Measurements from ENCODE around the gene SIX2. TPM values are rescaled to one million over a fixed set of nuclear protein-coding genes. Genes with fewer than 3 reads are reported as not detected.

The SIX2 gene
- total and polyA plus RNA-seq, 2 donors (not counting 3 experiments of a cell fraction or from before 2014, with no cell fraction given) = 0.24 to 0.54 TPM

DNA sequence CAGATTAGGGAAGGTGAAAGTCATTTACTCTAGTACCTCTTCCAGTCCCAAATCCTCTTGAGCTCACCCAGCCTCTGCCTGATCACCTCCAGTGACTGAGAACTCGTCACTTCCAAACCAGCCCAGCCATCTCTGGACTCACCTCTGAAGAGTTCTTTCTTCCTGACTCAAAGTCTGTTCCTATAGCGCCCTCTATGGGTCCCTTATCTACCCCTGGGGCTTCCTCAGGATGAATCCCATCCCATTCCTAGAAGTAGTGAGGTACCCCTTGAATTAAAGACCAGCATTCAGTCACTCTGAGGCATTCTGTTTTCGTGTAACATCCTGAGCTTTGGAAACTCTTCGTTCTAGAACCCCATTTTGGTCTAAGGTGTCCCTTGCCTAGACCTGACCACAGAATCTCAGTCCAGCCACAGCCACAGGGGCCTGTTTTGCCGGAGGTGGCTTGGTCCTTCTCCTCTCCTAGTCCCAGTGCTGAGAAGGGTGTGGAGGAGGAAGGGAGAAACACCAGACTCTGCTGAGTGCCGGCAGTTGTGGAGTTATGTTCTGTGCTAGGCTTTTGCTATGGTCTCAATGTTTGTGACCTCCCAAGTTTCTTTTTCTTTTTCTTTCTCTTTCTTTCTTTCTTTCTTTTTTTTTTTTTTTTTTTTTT is 35.1 kb downstream of the SIX2 start:
- Histone ChIP-seq H3K4me1 (ENCODE audit: control insufficient read depth, extremely low read depth, insufficient read depth, low read length) (no peaks in the 10 kb centered on the region), H3K9ac (replicated peaks; ENCODE audit: extremely low read depth, insufficient read depth, low read length) (no peak overlapping the region), H3K4me3 (replicated peaks in 1 of 3; ENCODE audit: insufficient read depth in 1 of 3, low read depth in 1 of 3, low read length in 3 of 3) (no peak overlapping the region), H3K9me1 (replicated peaks; ENCODE audit: control insufficient read depth, extremely low read depth, insufficient read depth, low read length) (no peaks in the 10 kb centered on the region), H3K36me3 (ENCODE audit: control insufficient read depth in 2 of 2, extremely low read depth in 1 of 2, insufficient read depth in 2 of 2, low read length in 2 of 2) (no peaks in the 10 kb centered on the region), H3K27me3 (ENCODE audit: control insufficient read depth in 2 of 2, insufficient read depth in 2 of 2, low read length in 2 of 2) (peaks cover 5 to 12% of the 10 kb centered on the region in 2 experiments), H4K20me1 (replicated peaks; ENCODE audit: control insufficient read depth, extremely low read depth, insufficient read depth, low read length) (no peaks in the 10 kb centered on the region), H3K9me3 (replicated peaks; ENCODE audit: control insufficient read depth, insufficient read depth, low read length) (no peaks in the 10 kb centered on the region), H3K27ac (ENCODE audit: insufficient read depth, low read depth, low read length) (no peak overlapping the region), H2AFZ (ENCODE audit: low read depth, low read length) (no peak overlapping the region), H3K4me2 (ENCODE audit: insufficient read depth, low read length) (no peak overlapping the region), H3K79me2 (ENCODE audit: control insufficient read depth, insufficient read depth, low read length) (no peaks in the 10 kb centered on the region)
- intact Hi-C loops (cut with micrococcal nuclease) (no loop called here), dilution Hi-C loops (cut with MboI; ENCODE audit: extremely low pct_ligation_motif_present, low sequenced_read_pairs) (no loop called here)
- TF ChIP-seq MYC (IDR thresholded peaks at IDR 0.05; ENCODE audit: low read depth, low read length) (no peak), POLR2AphosphoS5 (IDR thresholded peaks at IDR 0.05; ENCODE audit: insufficient read depth, low read depth, low read length) (no peak), FOS (IDR thresholded peaks at IDR 0.05; ENCODE audit: borderline replicate concordance, insufficient read depth, low read length) (no peak), EZH2 (IDR thresholded peaks at IDR 0.05; ENCODE audit: borderline replicate concordance, low read depth, low read length, severe bottlenecking) (no peak)
- TF ChIP-seq, protein P1, sequence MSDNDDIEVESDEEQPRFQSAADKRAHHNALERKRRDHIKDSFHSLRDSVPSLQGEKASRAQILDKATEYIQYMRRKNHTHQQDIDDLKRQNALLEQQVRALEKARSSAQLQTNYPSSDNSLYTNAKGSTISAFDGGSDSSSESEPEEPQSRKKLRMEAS (IDR thresholded peaks at IDR 0.05; ENCODE audit: insufficient read depth, insufficient read length) = no peak
- TF ChIP-seq, protein P2, sequence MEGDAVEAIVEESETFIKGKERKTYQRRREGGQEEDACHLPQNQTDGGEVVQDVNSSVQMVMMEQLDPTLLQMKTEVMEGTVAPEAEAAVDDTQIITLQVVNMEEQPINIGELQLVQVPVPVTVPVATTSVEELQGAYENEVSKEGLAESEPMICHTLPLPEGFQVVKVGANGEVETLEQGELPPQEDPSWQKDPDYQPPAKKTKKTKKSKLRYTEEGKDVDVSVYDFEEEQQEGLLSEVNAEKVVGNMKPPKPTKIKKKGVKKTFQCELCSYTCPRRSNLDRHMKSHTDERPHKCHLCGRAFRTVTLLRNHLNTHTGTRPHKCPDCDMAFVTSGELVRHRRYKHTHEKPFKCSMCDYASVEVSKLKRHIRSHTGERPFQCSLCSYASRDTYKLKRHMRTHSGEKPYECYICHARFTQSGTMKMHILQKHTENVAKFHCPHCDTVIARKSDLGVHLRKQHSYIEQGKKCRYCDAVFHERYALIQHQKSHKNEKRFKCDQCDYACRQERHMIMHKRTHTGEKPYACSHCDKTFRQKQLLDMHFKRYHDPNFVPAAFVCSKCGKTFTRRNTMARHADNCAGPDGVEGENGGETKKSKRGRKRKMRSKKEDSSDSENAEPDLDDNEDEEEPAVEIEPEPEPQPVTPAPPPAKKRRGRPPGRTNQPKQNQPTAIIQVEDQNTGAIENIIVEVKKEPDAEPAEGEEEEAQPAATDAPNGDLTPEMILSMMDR (IDR thresholded peaks at IDR 0.05; ENCODE audit: extremely low read depth in 1 of 2, insufficient read depth in 1 of 2, low read depth in 1 of 2, low read length in 2 of 2) = peak; percentile 44 to 46
- CTCF ChIA-PET = interaction anchor here (1.2 to 1.8 kb wide), 2 partner anchors 9 to 523 kb away, joined by 3 to 9 read pairs; no protein-coding TSS in a partner anchor
- POLR2A ChIA-PET = no interaction called here
- FAIRE-seq (no peak), DNase-seq (ENCODE audit: low read depth, low spot score) (no peak)
- no TSS peak for BruUV-seq (replicated peaks)

All from endothelial cell of umbilical vein (primary cell).